Loucy (cell line): ENCODE data around the gene CKAP4.

Source experiments
- H2AFZ ChIP-seq: fragments of 200-600 bp; sonication (generic); 2 replicates; pipeline ENCODE4 v1.6.0; 2016; ENCODE audit warnings: antibody characterized with exemption, mild to moderate bottlenecking, low read length, moderate library complexity
- H3F3A ChIP-seq: fragments of 200-600 bp; 2 replicates; pipeline ENCODE4 v1.6.0; 2016; ENCODE audit warnings: antibody characterized with exemption, low read depth, mild to moderate bottlenecking
- H3K27me3 ChIP-seq: fragments of 200-600 bp; sonication (generic); 2 replicates; pipeline ENCODE4 v1.6.1; 2014; ENCODE audit warnings: low read length, mild to moderate bottlenecking; ENCODE audit not compliant: insufficient read depth, poor library complexity, severe bottlenecking
- H3K36me3 ChIP-seq: fragments of 200-600 bp; sonication (generic); 2 replicates; pipeline ENCODE4 v1.6.1; 2016; ENCODE audit warnings: low read length; ENCODE audit not compliant: insufficient read depth
- H3K4me1 ChIP-seq: fragments of 200-600 bp; sonication (generic); 2 replicates; pipeline ENCODE4 v1.5.1; 2014; ENCODE audit warnings: low read length, mild to moderate bottlenecking; ENCODE audit not compliant: insufficient read depth, poor library complexity, severe bottlenecking
- H3K4me2 ChIP-seq: fragments of 200-600 bp; sonication (generic); 2 replicates; pipeline ENCODE4 v1.6.0; 2014; ENCODE audit warnings: antibody characterized with exemption, low read length, low read depth, mild to moderate bottlenecking; ENCODE audit not compliant: poor library complexity, severe bottlenecking
- H3K4me3 ChIP-seq: fragments of 200-600 bp; sonication (generic); 2 replicates; pipeline ENCODE4 v1.5.1; 2014; ENCODE audit warnings: low read length, mild to moderate bottlenecking, mixed read lengths; ENCODE audit not compliant: poor library complexity, severe bottlenecking
- H3K79me2 ChIP-seq: fragments of 200-600 bp; sonication (generic); 2 replicates; pipeline ENCODE4 v1.6.1; 2014; ENCODE audit warnings: low read length; ENCODE audit not compliant: insufficient read depth
- H3K9ac ChIP-seq: fragments of 200-600 bp; sonication (generic); 2 replicates; pipeline ENCODE4 v1.6.0; 2014; ENCODE audit warnings: mild to moderate bottlenecking, low read depth, low read length, moderate library complexity; ENCODE audit not compliant: poor library complexity, severe bottlenecking
- H3K9me2 ChIP-seq: fragments of 200-600 bp; sonication (generic); replicated peaks from 2 replicates; pipeline ENCODE4 v1.6.1; 2016; ENCODE audit warnings: low read depth, low read length, mixed read lengths
- H3K9me3 ChIP-seq: fragments of 200-600 bp; sonication (generic); 2 replicates; pipeline ENCODE4 v1.6.1; 2014; ENCODE audit warnings: mild to moderate bottlenecking, antibody characterized with exemption, low read length, low read depth; ENCODE audit not compliant: insufficient read depth
- H4K20me1 ChIP-seq: fragments of 200-600 bp; sonication (generic); 2 replicates; pipeline ENCODE4 v1.6.0; 2014; ENCODE audit warnings: antibody characterized with exemption, low read length, mild to moderate bottlenecking; ENCODE audit not compliant: insufficient read depth, poor library complexity, severe bottlenecking
- CTCF ChIP-seq: fragments of 200-600 bp; sonication (generic); conservative IDR thresholded peaks from 2 replicates; pipeline ENCODE4 v1.5.1; 2014; ENCODE audit warnings: mild to moderate bottlenecking, antibody characterized with exemption, low read length
- EZH2phosphoT487 ChIP-seq: fragments of 200-600 bp; IDR thresholded peaks from 2 replicates; pipeline ENCODE4 v1.6.1; 2018; ENCODE audit warnings: antibody characterized with exemption, mild to moderate bottlenecking, moderate library complexity, borderline replicate concordance

CKAP4 gene

GRCh38 chr12:106274575-106275121 is 26.8 kb upstream of the CKAP4 start:
- Histone ChIP-seq H2AFZ (no peak overlapping the region), H3K4me2 (no peak overlapping the region), H3K9me2 (no peaks in the 10 kb centered on the region), H4K20me1 (no peaks in the 10 kb centered on the region), H3K9ac (no peak overlapping the region), H3K4me3 (no peak overlapping the region), H3K36me3 (no peaks in the 10 kb centered on the region), H3K9me3 (no peaks in the 10 kb centered on the region), H3K4me1 (no peaks in the 10 kb centered on the region), H3K27me3 (no peaks in the 10 kb centered on the region), H3K79me2 (no peaks in the 10 kb centered on the region), H3F3A (no peaks in the 10 kb centered on the region)
- TF ChIP-seq EZH2phosphoT487 (no peak), CTCF (no peak)

DNA sequence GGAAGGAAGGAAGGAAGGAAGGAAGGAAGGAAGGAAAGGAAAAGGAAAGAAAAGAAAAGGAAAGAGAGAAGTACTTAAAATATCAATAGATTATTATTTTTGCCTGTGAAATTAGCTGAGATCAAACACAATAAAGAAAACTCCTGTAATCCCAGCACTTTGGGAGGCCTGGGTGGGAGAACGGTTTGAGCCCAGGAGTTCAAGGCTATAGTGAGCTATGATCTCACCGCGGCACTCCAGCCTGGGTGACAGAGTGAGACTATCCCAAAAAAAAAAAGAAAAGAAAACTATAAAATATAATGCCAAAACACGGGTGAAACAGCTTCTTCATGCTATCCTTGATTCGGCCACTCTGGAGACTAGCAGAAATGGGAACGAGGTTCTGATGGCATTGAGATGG is 26.2 kb upstream of the CKAP4 start:
- no peaks in the 10 kb centered on the region for H3K27me3 ChIP-seq
- H3K9me2 ChIP-seq = no peaks in the 10 kb centered on the region
- no peaks in the 10 kb centered on the region for H3K9me3 ChIP-seq
- TF ChIP-seq EZH2phosphoT487 (no peak), CTCF (no peak)
- H3K4me1 ChIP-seq = peaks cover 5% of the 10 kb centered on the region
- no peaks in the 10 kb centered on the region for H3K79me2 ChIP-seq
- no peak overlapping the region for H2AFZ ChIP-seq
- no peak overlapping the region for H3K4me3 ChIP-seq
- no peaks in the 10 kb centered on the region for H4K20me1 ChIP-seq
- H3F3A ChIP-seq = no peaks in the 10 kb centered on the region
- H3K36me3 ChIP-seq = no peaks in the 10 kb centered on the region
- no peak overlapping the region for H3K4me2 ChIP-seq
- H3K9ac ChIP-seq = no peak overlapping the region

GRCh38 chr12:106273491-106273890 is 25.7 kb upstream of the CKAP4 start:
- no peak overlapping the region for H3K4me3 ChIP-seq
- no peaks in the 10 kb centered on the region for H3K36me3 ChIP-seq
- TF ChIP-seq CTCF (no peak), EZH2phosphoT487 (no peak)
- no peaks in the 10 kb centered on the region for H3F3A ChIP-seq
- no peak overlapping the region for H3K4me2 ChIP-seq
- no peaks in the 10 kb centered on the region for H3K9me3 ChIP-seq
- H3K9me2 ChIP-seq = no peaks in the 10 kb centered on the region
- no peaks in the 10 kb centered on the region for H3K79me2 ChIP-seq
- no peaks in the 10 kb centered on the region for H4K20me1 ChIP-seq
- peaks cover 6% of the 10 kb centered on the region for H3K4me1 ChIP-seq
- H3K27me3 ChIP-seq = no peaks in the 10 kb centered on the region
- H2AFZ ChIP-seq = no peak overlapping the region
- no peak overlapping the region for H3K9ac ChIP-seq
